Activated CD8-positive, alpha-beta memory T cell treated with anti-CD3 and anti-CD28 coated beads, Interleukin-2, amount 10 ng/mL, durations not matched to agents 7 days and 5 days (primary cell): Measurements from ENCODE around the gene C6orf15. TPM values are rescaled to one million over a fixed set of nuclear protein-coding genes. Genes with fewer than 3 reads are reported as not detected.
A peak's percentile ranks its signal among the peaks of the same experiment; 100 is the strongest.

Experiments used
- ATAC-seq: fragments of 150-1000 bp; cut with Tn5 transposase; one replicate; pipeline ENCODE4 v1.10.0; 2021; ENCODE audit warnings: moderate library complexity
- CTCF ChIA-PET: fragments of 350-600 bp; sonication (Branson Sonifier 250); formaldehyde crosslinking; loops from one replicate; lab custom pipeline; 2021; ENCODE audit warnings: antibody characterized with exemption; lab: Charles Lee
- DNase-seq: peaks from one replicate; pipeline ENCODE4 v3.0.0-alpha.2; 2020
- H3K27ac Mint-ChIP-seq: one replicate; pipeline ENCODE4 v1.8.0; 2021; ENCODE audit warnings: mild to moderate bottlenecking, mixed read lengths
- H3K27me3 Mint-ChIP-seq: one replicate; pipeline ENCODE4 v1.8.0; 2021; ENCODE audit warnings: mixed read lengths
- H3K36me3 Mint-ChIP-seq: one replicate; pipeline ENCODE4 v1.8.0; 2021; ENCODE audit warnings: mild to moderate bottlenecking, mixed read lengths
- H3K4me1 Mint-ChIP-seq: one replicate; pipeline ENCODE4 v1.8.0; 2021; ENCODE audit warnings: mixed read lengths
- H3K4me3 Mint-ChIP-seq: one replicate; pipeline ENCODE4 v1.8.0; 2021; ENCODE audit warnings: mild to moderate bottlenecking, moderate library complexity, mixed read lengths
- H3K9me3 Mint-ChIP-seq: one replicate; pipeline ENCODE4 v1.8.0; 2022; ENCODE audit warnings: low read depth, mixed read lengths
- total RNA-seq, 2 experiments: library from RNA; stranded (reverse); gene quantifications; one replicate each; pipeline ENCODE4 v1.2.3, GENCODE V29; 2021

The C6orf15 gene
- total RNA-seq, 2 experiments from 2014 or later, result not detected

- no peak within 1 kb of the TSS for H3K4me3 Mint-ChIP-seq
- DNase-seq (no peak), ATAC-seq (no peak)
- no peak within 1 kb of the TSS for H3K27ac Mint-ChIP-seq
- H3K4me1 Mint-ChIP-seq, result no peaks in the 10 kb centered on the region
- CTCF ChIA-PET, result no interaction called here
- peaks cover 40% of the 10 kb centered on the region for H3K27me3 Mint-ChIP-seq
- H3K9me3 Mint-ChIP-seq, result no peaks in the 10 kb centered on the region
- H3K36me3 Mint-ChIP-seq, result no peaks in the 10 kb centered on the region
These were observed 2.1 kb upstream of the C6orf15 start, which contains the start of gene PSORS1C1 for GRCh38 chr6:31114541-31114878. TSS of gene PSORS1C1 (plus strand) at chr6:31114800. CDS start at chr6:31129633, 14,833 bp downstream.

GRCh38 chr6:31113861-31114540, 1.6 kb upstream of the C6orf15 start:
- H3K27ac Mint-ChIP-seq, result no peak overlapping the region
- CTCF ChIA-PET, result no interaction called here
- H3K4me3 Mint-ChIP-seq, result no peak overlapping the region

GRCh38 chr6:31111712-31112111, 663 bp downstream of the C6orf15 start:
- no peaks in the 10 kb centered on the region for H3K9me3 Mint-ChIP-seq
- no peaks in the 10 kb centered on the region for H3K36me3 Mint-ChIP-seq
- H3K4me3 Mint-ChIP-seq, result no peak overlapping the region
- CTCF ChIA-PET, result interaction anchor here (1.5 kb wide), 1 partner anchor 32 kb away, joined by 3 read pairs; no protein-coding TSS in a partner anchor
- DNase-seq (no peak), ATAC-seq (no peak)
- H3K27me3 Mint-ChIP-seq, result peaks cover 32% of the 10 kb centered on the region
- H3K27ac Mint-ChIP-seq, result no peak overlapping the region
- H3K4me1 Mint-ChIP-seq, result no peaks in the 10 kb centered on the region

More at GRCh38 chr6:31113861-31114540, 1.6 kb upstream of the C6orf15 start:
- H3K9me3 Mint-ChIP-seq, result no peaks in the 10 kb centered on the region
- ATAC-seq, result no peak
- DNase-seq, result no peak
- peaks cover 37% of the 10 kb centered on the region for H3K27me3 Mint-ChIP-seq
- H3K36me3 Mint-ChIP-seq, result no peaks in the 10 kb centered on the region
- H3K4me1 Mint-ChIP-seq, result no peaks in the 10 kb centered on the region

- DNase-seq, result no peak
- Mint-ChIP-seq H3K9me3 (no peaks in the 10 kb centered on the region), H3K4me3 (no peak overlapping the region), H3K27ac (no peak overlapping the region), H3K36me3 (no peaks in the 10 kb centered on the region), H3K4me1 (no peaks in the 10 kb centered on the region), H3K27me3 (peaks cover 33% of the 10 kb centered on the region)
- ATAC-seq, result no peak
- CTCF ChIA-PET, result interaction anchor here (0.7 kb wide), 1 partner anchor 10 kb away, joined by 3 read pairs; no protein-coding TSS in a partner anchor
These were observed 1.4 kb downstream of the C6orf15 start for GRCh38 chr6:31110825-31111582.

GRCh38 chr6:31107052-31107451, 5.3 kb downstream of the C6orf15 start:
- Mint-ChIP-seq H3K27ac (no peak overlapping the region), H3K36me3 (no peaks in the 10 kb centered on the region), H3K4me3 (no peak overlapping the region), H3K27me3 (peaks cover 14% of the 10 kb centered on the region), H3K4me1 (no peaks in the 10 kb centered on the region), H3K9me3 (no peaks in the 10 kb centered on the region)
- ATAC-seq (no peak), DNase-seq (no peak)
- CTCF ChIA-PET, result no interaction called here

GRCh38 chr6:31103136-31103535, 9.2 kb downstream of the C6orf15 start:
- Mint-ChIP-seq H3K4me1 (no peaks in the 10 kb centered on the region), H3K27ac (no peak overlapping the region), H3K9me3 (no peaks in the 10 kb centered on the region), H3K27me3 (peaks cover 9% of the 10 kb centered on the region), H3K36me3 (no peaks in the 10 kb centered on the region), H3K4me3 (no peak overlapping the region)
- ATAC-seq (no peak), DNase-seq (no peak)
- CTCF ChIA-PET, result interaction anchor here (0.9 to 1.7 kb wide), 4 partner anchors 11 to 188 kb away, joined by 3 to 4 read pairs (median 4); no protein-coding TSS in a partner anchor

- CTCF ChIA-PET, result no interaction called here
- Mint-ChIP-seq H3K4me3 (no peak overlapping the region), H3K9me3 (no peaks in the 10 kb centered on the region), H3K27ac (no peak overlapping the region), H3K4me1 (peaks cover 19% of the 10 kb centered on the region), H3K36me3 (no peaks in the 10 kb centered on the region), H3K27me3 (peaks cover 6% of the 10 kb centered on the region)
- no peak for DNase-seq
- no peak for ATAC-seq
These were observed 13.9 kb downstream of the C6orf15 start for GRCh38 chr6:31098449-31098938.

GRCh38 chr6:31096656-31097055, 15.7 kb downstream of the C6orf15 start:
- H3K4me3 Mint-ChIP-seq, result no peak overlapping the region
- H3K9me3 Mint-ChIP-seq, result no peaks in the 10 kb centered on the region
- H3K27me3 Mint-ChIP-seq, result peaks cover 3% of the 10 kb centered on the region
- H3K27ac Mint-ChIP-seq, result no peak overlapping the region
- H3K36me3 Mint-ChIP-seq, result no peaks in the 10 kb centered on the region
- ATAC-seq, result no peak
- CTCF ChIA-PET, result interaction anchor here (1.0 to 1.7 kb wide), 2 partner anchors 10 to 12 kb away, joined by 3 to 8 read pairs; no protein-coding TSS in a partner anchor
- peaks cover 19% of the 10 kb centered on the region for H3K4me1 Mint-ChIP-seq
- no peak for DNase-seq

- H3K36me3 Mint-ChIP-seq, result no peaks in the 10 kb centered on the region
- no peaks in the 10 kb centered on the region for H3K9me3 Mint-ChIP-seq
- CTCF ChIA-PET, result interaction anchor here (1.0 to 1.7 kb wide), 2 partner anchors 9 to 12 kb away, joined by 3 to 8 read pairs; no protein-coding TSS in a partner anchor
- no peak overlapping the region for H3K27ac Mint-ChIP-seq
- no peak for DNase-seq
- peaks cover 3% of the 10 kb centered on the region for H3K27me3 Mint-ChIP-seq
- H3K4me1 Mint-ChIP-seq, result peaks cover 19% of the 10 kb centered on the region
- H3K4me3 Mint-ChIP-seq, result no peak overlapping the region
- no peak for ATAC-seq
These were observed 16.2 kb downstream of the C6orf15 start for GRCh38 chr6:31096215-31096614.

- H3K27ac Mint-ChIP-seq, result peak overlapping the region; percentile 77
- DNase-seq, result peak; percentile 52
- H3K9me3 Mint-ChIP-seq, result no peaks in the 10 kb centered on the region
- CTCF ChIA-PET, result interaction anchor here (0.9 to 4.2 kb wide), 4 partner anchors 9 to 40 kb away, joined by 3 to 23 read pairs (median 6); no protein-coding TSS in a partner anchor
- peaks cover 19% of the 10 kb centered on the region for H3K4me1 Mint-ChIP-seq
- H3K4me3 Mint-ChIP-seq, result no peak overlapping the region
- peak; percentile 72 for ATAC-seq
- no peaks in the 10 kb centered on the region for H3K36me3 Mint-ChIP-seq
- H3K27me3 Mint-ChIP-seq, result no peaks in the 10 kb centered on the region
These were observed 17.9 kb downstream of the C6orf15 start for GRCh38 chr6:31094389-31094881.

- H3K4me3 Mint-ChIP-seq, result no peak overlapping the region
- H3K9me3 Mint-ChIP-seq, result no peaks in the 10 kb centered on the region
- H3K27me3 Mint-ChIP-seq, result no peaks in the 10 kb centered on the region
- H3K4me1 Mint-ChIP-seq, result peaks cover 19% of the 10 kb centered on the region
- ATAC-seq (no peak), DNase-seq (no peak)
- no peaks in the 10 kb centered on the region for H3K36me3 Mint-ChIP-seq
- no peak overlapping the region for H3K27ac Mint-ChIP-seq
- CTCF ChIA-PET, result interaction anchor here (1.1 to 4.2 kb wide), 6 partner anchors 10 to 271 kb away, joined by 3 to 23 read pairs (median 5); no protein-coding TSS in a partner anchor
These were observed 19.4 kb downstream of the C6orf15 start for GRCh38 chr6:31092769-31093505.

GRCh38 chr6:31092238-31092637, 20.1 kb downstream of the C6orf15 start:
- Mint-ChIP-seq H3K4me1 (peaks cover 16% of the 10 kb centered on the region), H3K4me3 (no peak overlapping the region), H3K27ac (no peak overlapping the region), H3K9me3 (no peaks in the 10 kb centered on the region), H3K36me3 (no peaks in the 10 kb centered on the region), H3K27me3 (peaks cover 4% of the 10 kb centered on the region)
- no peak for DNase-seq
- ATAC-seq, result no peak
- CTCF ChIA-PET, result interaction anchor here (0.9 to 4.2 kb wide), 4 partner anchors 9 to 270 kb away, joined by 4 to 23 read pairs (median 5); no protein-coding TSS in a partner anchor
